ENCODE data around the gene PHAF1. TPM values are rescaled to one million over a fixed set of nuclear protein-coding genes. Genes with fewer than 3 reads are reported as not detected.

Gene PHAF1
- total RNA-seq, 1 experiment from 2014 or later, result 19.2 TPM

DNA sequence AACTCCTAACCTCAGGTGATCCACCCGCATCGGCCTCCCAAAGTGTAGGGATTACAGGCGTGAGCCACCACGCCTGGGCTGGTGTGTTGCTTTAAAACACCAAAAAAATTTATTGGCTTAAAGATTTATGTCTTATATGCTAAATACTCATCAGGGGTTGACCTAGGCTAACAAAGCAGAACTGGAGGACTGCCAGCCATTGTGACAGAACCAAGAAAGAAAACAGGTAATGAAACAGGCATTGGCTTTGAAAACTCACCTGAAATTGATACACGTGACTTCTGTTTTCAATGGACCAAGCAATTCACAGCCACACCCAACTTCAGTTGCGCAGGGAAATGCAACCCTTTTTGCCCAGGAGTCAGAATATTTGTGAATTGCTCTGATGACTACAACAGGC is 4.9 kb upstream of the PHAF1 start:
- CTCF ChIA-PET, result interaction anchor here (1.1 to 2.0 kb wide), 4 partner anchors 11 to 50 kb away, joined by 3 to 9 read pairs (median 4); no protein-coding TSS in a partner anchor
- no peak for ATAC-seq
- RAD21 ChIA-PET (ENCODE audit: low non-redundant PET in 1 of 2, low total read pairs in 2 of 2, uncharacterized antibody in 2 of 2, unreplicated experiment in 2 of 2), result interaction anchor here in 1 of 2 experiments (0.6 kb wide), 1 partner anchor 46 kb away, joined by 3 read pairs; the partner anchor contains the start of gene B3GNT9

More for the DNA sequence above, 4.9 kb upstream of the PHAF1 start:
- BruUV-seq (replicated peaks), result no TSS peak
- H4K20me1 ChIP-seq (ENCODE audit: insufficient read depth), result peaks cover 5% of the 10 kb centered on the region; the same call in 1 of the 2 replicates
- H3K27me3 ChIP-seq (ENCODE audit: insufficient read depth, low read length), result no peaks in the 10 kb centered on the region
- H3K27ac ChIP-seq (ENCODE audit: low read depth, low read length), result no peak overlapping the region
- peaks cover 3 to 14% of the 10 kb centered on the region in 2 experiments; a peak in 3 of 4 replicates for H3K4me1 ChIP-seq (ENCODE audit: control insufficient read depth in 1 of 2, insufficient read depth in 2 of 2, low read length in 2 of 2)
- no peaks in the 10 kb centered on the region for H3K9me2 ChIP-seq (ENCODE audit: insufficient read depth)
- H3K9ac ChIP-seq (ENCODE audit: low read length), result no peak overlapping the region
- H3K79me2 ChIP-seq (ENCODE audit: insufficient read depth, low read length), result peaks cover under 1% of the 10 kb centered on the region; the same call in 1 of the 2 replicates
- intact Hi-C loops (cut with micrococcal nuclease), result loop anchor here (10.0 kb wide), 1 partner anchor 210 kb away; no protein-coding TSS in a partner anchor
- DNase-seq (ENCODE audit: low read depth, low spot score), result no peak
- POLR2A ChIA-PET, result interaction anchor here (1.1 kb wide), 1 partner anchor 11 kb away, joined by 3 read pairs; no protein-coding TSS in a partner anchor
- H3K9me3 ChIP-seq (ENCODE audit: control insufficient read depth in 1 of 2, insufficient read depth in 1 of 2, low read depth in 1 of 2, low read length in 2 of 2), result no peaks in the 10 kb centered on the region
- no peak overlapping the region for H3K4me3 ChIP-seq (replicated peaks in 1 of 2; ENCODE audit: low read depth in 1 of 2, low read length in 2 of 2)
- H3K36me3 ChIP-seq (ENCODE audit: control insufficient read depth in 1 of 2, insufficient read depth in 2 of 2, low read length in 2 of 2), result peaks cover 5 to 7% of the 10 kb centered on the region in 2 experiments; a peak in 3 of 4 replicates
- H3K4me2 ChIP-seq (ENCODE audit: low read length), result no peak overlapping the region
- no peak overlapping the region for H2AFZ ChIP-seq (ENCODE audit: low read depth, low read length, poor library complexity, severe bottlenecking)
- no peak for TF ChIP-seq SRF (IDR thresholded peaks at IDR 0.05; ENCODE audit: low read depth)
- TF ChIP-seq, protein P1, sequence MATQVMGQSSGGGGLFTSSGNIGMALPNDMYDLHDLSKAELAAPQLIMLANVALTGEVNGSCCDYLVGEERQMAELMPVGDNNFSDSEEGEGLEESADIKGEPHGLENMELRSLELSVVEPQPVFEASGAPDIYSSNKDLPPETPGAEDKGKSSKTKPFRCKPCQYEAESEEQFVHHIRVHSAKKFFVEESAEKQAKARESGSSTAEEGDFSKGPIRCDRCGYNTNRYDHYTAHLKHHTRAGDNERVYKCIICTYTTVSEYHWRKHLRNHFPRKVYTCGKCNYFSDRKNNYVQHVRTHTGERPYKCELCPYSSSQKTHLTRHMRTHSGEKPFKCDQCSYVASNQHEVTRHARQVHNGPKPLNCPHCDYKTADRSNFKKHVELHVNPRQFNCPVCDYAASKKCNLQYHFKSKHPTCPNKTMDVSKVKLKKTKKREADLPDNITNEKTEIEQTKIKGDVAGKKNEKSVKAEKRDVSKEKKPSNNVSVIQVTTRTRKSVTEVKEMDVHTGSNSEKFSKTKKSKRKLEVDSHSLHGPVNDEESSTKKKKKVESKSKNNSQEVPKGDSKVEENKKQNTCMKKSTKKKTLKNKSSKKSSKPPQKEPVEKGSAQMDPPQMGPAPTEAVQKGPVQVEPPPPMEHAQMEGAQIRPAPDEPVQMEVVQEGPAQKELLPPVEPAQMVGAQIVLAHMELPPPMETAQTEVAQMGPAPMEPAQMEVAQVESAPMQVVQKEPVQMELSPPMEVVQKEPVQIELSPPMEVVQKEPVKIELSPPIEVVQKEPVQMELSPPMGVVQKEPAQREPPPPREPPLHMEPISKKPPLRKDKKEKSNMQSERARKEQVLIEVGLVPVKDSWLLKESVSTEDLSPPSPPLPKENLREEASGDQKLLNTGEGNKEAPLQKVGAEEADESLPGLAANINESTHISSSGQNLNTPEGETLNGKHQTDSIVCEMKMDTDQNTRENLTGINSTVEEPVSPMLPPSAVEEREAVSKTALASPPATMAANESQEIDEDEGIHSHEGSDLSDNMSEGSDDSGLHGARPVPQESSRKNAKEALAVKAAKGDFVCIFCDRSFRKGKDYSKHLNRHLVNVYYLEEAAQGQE (IDR thresholded peaks at IDR 0.05; ENCODE audit: low read depth), result no peak
- TF ChIP-seq, protein P2, sequence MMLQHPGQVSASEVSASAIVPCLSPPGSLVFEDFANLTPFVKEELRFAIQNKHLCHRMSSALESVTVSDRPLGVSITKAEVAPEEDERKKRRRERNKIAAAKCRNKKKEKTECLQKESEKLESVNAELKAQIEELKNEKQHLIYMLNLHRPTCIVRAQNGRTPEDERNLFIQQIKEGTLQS (IDR thresholded peaks at IDR 0.05), result no peak
- no peak for TF ChIP-seq TCF7L2 (IDR thresholded peaks at IDR 0.05; ENCODE audit: borderline replicate concordance, extremely low read depth, insufficient read depth, insufficient read length)
- TF ChIP-seq EZH2 (IDR thresholded peaks at IDR 0.05), result no peak
- TF ChIP-seq, protein P3, sequence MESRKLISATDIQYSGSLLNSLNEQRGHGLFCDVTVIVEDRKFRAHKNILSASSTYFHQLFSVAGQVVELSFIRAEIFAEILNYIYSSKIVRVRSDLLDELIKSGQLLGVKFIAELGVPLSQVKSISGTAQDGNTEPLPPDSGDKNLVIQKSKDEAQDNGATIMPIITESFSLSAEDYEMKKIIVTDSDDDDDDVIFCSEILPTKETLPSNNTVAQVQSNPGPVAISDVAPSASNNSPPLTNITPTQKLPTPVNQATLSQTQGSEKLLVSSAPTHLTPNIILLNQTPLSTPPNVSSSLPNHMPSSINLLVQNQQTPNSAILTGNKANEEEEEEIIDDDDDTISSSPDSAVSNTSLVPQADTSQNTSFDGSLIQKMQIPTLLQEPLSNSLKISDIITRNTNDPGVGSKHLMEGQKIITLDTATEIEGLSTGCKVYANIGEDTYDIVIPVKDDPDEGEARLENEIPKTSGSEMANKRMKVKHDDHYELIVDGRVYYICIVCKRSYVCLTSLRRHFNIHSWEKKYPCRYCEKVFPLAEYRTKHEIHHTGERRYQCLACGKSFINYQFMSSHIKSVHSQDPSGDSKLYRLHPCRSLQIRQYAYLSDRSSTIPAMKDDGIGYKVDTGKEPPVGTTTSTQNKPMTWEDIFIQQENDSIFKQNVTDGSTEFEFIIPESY (IDR thresholded peaks at IDR 0.05; ENCODE audit: extremely low read depth, insufficient replicate concordance, low read length), result no peak
- TF ChIP-seq JUND (IDR thresholded peaks at IDR 0.05), result no peak
- no peak for TF ChIP-seq ZFX (IDR thresholded peaks at IDR 0.05)
- TF ChIP-seq ELF1 (IDR thresholded peaks at IDR 0.05; ENCODE audit: borderline replicate concordance, low read depth), result no peak
- TF ChIP-seq CTCF (IDR thresholded peaks at IDR 0.05 in 2 of 3, conservative IDR thresholded peaks at IDR 0.05 in 1 of 3; ENCODE audit: borderline replicate concordance in 1 of 3, insufficient read depth in 1 of 3, low read depth in 2 of 3, low read length in 2 of 3), result no peak
- no peak for TF ChIP-seq POLR2AphosphoS5 (IDR thresholded peaks at IDR 0.05; ENCODE audit: low read depth, low read length)
